GM12878 (cell line): ENCODE data around the gene SNX8. TPM values are rescaled to one million over a fixed set of nuclear protein-coding genes. Genes with fewer than 3 reads are reported as not detected.

Source experiments
- ATF3 ChIP-seq: IDR thresholded peaks from 2 replicates; pipeline ENCODE4 v1.6.1; 2011; ENCODE audit warnings: low read depth, mild to moderate bottlenecking, low read length, moderate library complexity, borderline replicate concordance; ENCODE audit errors: extremely low read depth
- ATF7 ChIP-seq: fragments of 450-650 bp; IDR thresholded peaks from 2 replicates; pipeline ENCODE4 v1.6.1; 2016; ENCODE audit warnings: low read depth, mild to moderate bottlenecking
- BHLHE40 ChIP-seq, 2 experiments: fragments of 450-650 bp in 1 of 2; IDR thresholded peaks; 2 replicates each; pipeline ENCODE4 v1.6.1; 2011 to 2017; ENCODE audit warnings: low read depth in 2 of 2, borderline replicate concordance in 1 of 2, improper control_type of control experiment in 1 of 2, low read length in 1 of 2, mild to moderate bottlenecking in 1 of 2
- E2F4 ChIP-seq: IDR thresholded peaks from 2 replicates; pipeline ENCODE4 v1.6.1; 2012; ENCODE audit warnings: low read depth, low read length, improper control_type of control experiment
- KDM1A ChIP-seq: fragments of 200-600 bp; sonication (generic); IDR thresholded peaks from 2 replicates; pipeline ENCODE4 v1.6.1; 2016; ENCODE audit warnings: borderline replicate concordance
- MTA2 ChIP-seq: fragments of 450-650 bp; IDR thresholded peaks from 2 replicates; pipeline ENCODE4 v1.6.1; 2016; ENCODE audit warnings: low read depth, mild to moderate bottlenecking, moderate library complexity
- MYC ChIP-seq: IDR thresholded peaks from 2 replicates; pipeline ENCODE4 v1.6.1; 2011; ENCODE audit warnings: mild to moderate bottlenecking, low read length, moderate library complexity, inconsistent platforms; ENCODE audit not compliant: insufficient read depth, insufficient replicate concordance, insufficient read length, severe bottlenecking
- NBN ChIP-seq: fragments of 450-650 bp; IDR thresholded peaks from 2 replicates; pipeline ENCODE4 v1.6.1; 2016
- NFXL1 ChIP-seq: fragments of 450-650 bp; IDR thresholded peaks from 2 replicates; pipeline ENCODE4 v1.6.1; 2017; ENCODE audit warnings: antibody characterized with exemption, mild to moderate bottlenecking, borderline replicate concordance
- NFYB ChIP-seq: IDR thresholded peaks from 2 replicates; pipeline ENCODE4 v1.6.1; 2011; ENCODE audit warnings: low read depth, mild to moderate bottlenecking, low read length, improper control_type of control experiment, moderate library complexity; ENCODE audit not compliant: insufficient read depth
- NR2C2 ChIP-seq: IDR thresholded peaks from 2 replicates; pipeline ENCODE4 v1.6.1; 2011; ENCODE audit warnings: borderline replicate concordance, low read depth; ENCODE audit not compliant: control insufficient read depth, insufficient read length
- RFX5 ChIP-seq: IDR thresholded peaks from 2 replicates; pipeline ENCODE4 v1.6.1; 2011; ENCODE audit warnings: low read depth, low read length, improper control_type of control experiment
- SMARCA5 ChIP-seq: fragments of 450-650 bp; IDR thresholded peaks from 2 replicates; pipeline ENCODE4 v1.6.1; 2017; ENCODE audit warnings: mild to moderate bottlenecking
- SMC3 ChIP-seq: IDR thresholded peaks from 2 replicates; pipeline ENCODE4 v1.6.1; 2011; ENCODE audit warnings: low read length, improper control_type of control experiment, borderline replicate concordance
- SRF ChIP-seq, 2 experiments: IDR thresholded peaks; 2 replicates each; pipeline ENCODE4 v1.6.1; 2011; ENCODE audit warnings: low read depth in 2 of 2, low read length in 2 of 2, mild to moderate bottlenecking in 1 of 2, moderate library complexity in 1 of 2
- STAT3 ChIP-seq: IDR thresholded peaks from 2 replicates; pipeline ENCODE4 v1.6.1; 2011; ENCODE audit warnings: low read depth, low read length, improper control_type of control experiment
- TBL1XR1 ChIP-seq: IDR thresholded peaks from 2 replicates; pipeline ENCODE4 v1.6.1; 2012; ENCODE audit warnings: low read depth, low read length, improper control_type of control experiment
- ZNF207 ChIP-seq: fragments of 450-650 bp; IDR thresholded peaks from 2 replicates; pipeline ENCODE4 v1.6.1; 2014; ENCODE audit warnings: antibody characterized with exemption, mild to moderate bottlenecking, borderline replicate concordance
- polyA plus RNA-seq, 11 experiments: library from polyadenylated mRNA; depleted of rRNA in 4 of 11; unstranded in 6 of 11; stranded (reverse) in 5 of 11; fragments of >200 nt; fragmentation: Nextera tagmentation in 4 of 11; fragmentation: Illumina TruSeq in 1 of 11; extraction: Ambion mirVana in 4 of 11; extraction: Trizol in 1 of 11; gene quantifications; 1 replicate in 1 of 11; 2 replicates in 10 of 11; pipeline versions ENCODE4 v1.2.1 to v1.2.3, GENCODE V29; 2011 to 2016; ENCODE audit warnings: inconsistent platforms in 2 of 11, missing spikeins in 2 of 11, low read depth in 1 of 11
- total RNA-seq, 4 experiments: library from RNA; depleted of rRNA in 3 of 4; stranded (reverse); fragments of >200 nt in 3 of 4; fragmentation: Illumina TruSeq in 1 of 4; extraction: Trizol in 1 of 4; gene quantifications; 2 replicates each; pipeline versions ENCODE4 v1.2.1 to v1.2.3, GENCODE V29; 2013 to 2021
- TF ChIP-seq, protein P1 (sequence below): fragments of 150-350 bp; IDR thresholded peaks from 2 replicates; pipeline ENCODE4 v1.6.1; 2014; ENCODE audit warnings: mild to moderate bottlenecking, low read depth, low read length
- TF ChIP-seq, protein P2 (sequence below): fragments of 450-650 bp; conservative IDR thresholded peaks from 2 replicates; pipeline ENCODE4 v1.6.1; 2017; ENCODE audit warnings: mild to moderate bottlenecking, moderate library complexity
- TF ChIP-seq, protein P3 (sequence below): fragments of 450-650 bp; IDR thresholded peaks from 2 replicates; pipeline ENCODE4 v1.6.1; 2017; ENCODE audit warnings: mild to moderate bottlenecking, low read depth, inconsistent platforms; ENCODE audit not compliant: poor library complexity, severe bottlenecking

Gene SNX8
- total and polyA plus RNA-seq, 10 of the 15 experiments (the other 5 are each of a cell fraction or from before 2014, with no cell fraction given): 6.4 to 210 (median 97.6) TPM

DNA sequence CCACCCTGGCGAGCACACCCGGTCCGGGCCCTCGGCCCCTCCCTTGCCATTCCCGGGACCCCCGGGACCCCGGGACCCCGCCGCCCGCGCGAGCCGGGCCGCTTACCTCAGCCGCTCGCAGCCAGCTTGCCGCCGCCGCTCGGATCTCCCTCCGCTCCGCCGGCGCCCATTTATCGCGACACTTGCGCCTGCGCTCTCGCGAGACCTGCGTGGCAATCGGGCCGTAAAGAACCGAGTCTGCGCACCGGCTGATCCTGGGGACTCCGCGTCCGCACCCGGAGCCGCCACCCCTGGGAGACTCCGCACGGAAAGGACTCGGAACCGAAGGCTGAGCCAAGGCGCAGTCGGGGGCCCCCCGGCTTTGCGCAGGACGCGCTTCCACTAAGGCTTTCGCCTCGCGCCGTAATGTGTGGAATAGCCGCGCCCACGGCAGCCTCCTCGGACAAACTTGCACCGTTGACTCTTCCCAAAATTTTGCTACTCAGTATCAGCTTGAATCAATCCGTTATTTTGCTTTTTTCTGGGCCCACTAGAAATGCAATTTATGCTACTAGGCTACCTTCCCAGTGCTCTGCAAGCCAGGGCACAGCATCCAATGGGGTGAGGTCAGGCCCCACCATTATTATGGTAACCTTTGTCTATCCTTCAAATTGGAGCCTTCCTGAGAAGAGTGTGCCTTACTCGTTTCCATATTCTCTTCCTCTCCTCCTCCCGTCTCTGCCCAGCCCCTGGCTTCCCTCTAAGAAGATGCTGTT, 81.3 kb downstream of the SNX8 start, which contains the start of gene MAD1L1 (continued):
- TF ChIP-seq ATF7 (no peak), NBN (peak; percentile 76), RFX5 (no peak), ATF3 (no peak), BHLHE40 (IDR thresholded peaks at IDR 0.05; ENCODE audit: borderline replicate concordance in 1 of 2, low read depth in 2 of 2, low read length in 1 of 2) (no peak), SRF (IDR thresholded peaks at IDR 0.05; ENCODE audit: low read depth in 2 of 2, low read length in 2 of 2) (peak in 1 of 2 experiments; percentile 22; a peak in 1 of 4 replicates), KDM1A (no peak), SMARCA5 (peak; percentile 56; the same call in 1 of the 2 replicates), E2F4 (no peak; the same call in 1 of the 2 replicates), NFYB (no peak), NR2C2 (no peak), SMC3 (no peak), STAT3 (no peak), NFXL1 (no peak), ZNF207 (peak; percentile 90; the same call in 1 of the 2 replicates), MTA2 (no peak), TBL1XR1 (no peak), MYC (no peak)
- TF ChIP-seq, protein P1, sequence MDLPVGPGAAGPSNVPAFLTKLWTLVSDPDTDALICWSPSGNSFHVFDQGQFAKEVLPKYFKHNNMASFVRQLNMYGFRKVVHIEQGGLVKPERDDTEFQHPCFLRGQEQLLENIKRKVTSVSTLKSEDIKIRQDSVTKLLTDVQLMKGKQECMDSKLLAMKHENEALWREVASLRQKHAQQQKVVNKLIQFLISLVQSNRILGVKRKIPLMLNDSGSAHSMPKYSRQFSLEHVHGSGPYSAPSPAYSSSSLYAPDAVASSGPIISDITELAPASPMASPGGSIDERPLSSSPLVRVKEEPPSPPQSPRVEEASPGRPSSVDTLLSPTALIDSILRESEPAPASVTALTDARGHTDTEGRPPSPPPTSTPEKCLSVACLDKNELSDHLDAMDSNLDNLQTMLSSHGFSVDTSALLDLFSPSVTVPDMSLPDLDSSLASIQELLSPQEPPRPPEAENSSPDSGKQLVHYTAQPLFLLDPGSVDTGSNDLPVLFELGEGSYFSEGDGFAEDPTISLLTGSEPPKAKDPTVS: no peak
- TF ChIP-seq, protein P2, sequence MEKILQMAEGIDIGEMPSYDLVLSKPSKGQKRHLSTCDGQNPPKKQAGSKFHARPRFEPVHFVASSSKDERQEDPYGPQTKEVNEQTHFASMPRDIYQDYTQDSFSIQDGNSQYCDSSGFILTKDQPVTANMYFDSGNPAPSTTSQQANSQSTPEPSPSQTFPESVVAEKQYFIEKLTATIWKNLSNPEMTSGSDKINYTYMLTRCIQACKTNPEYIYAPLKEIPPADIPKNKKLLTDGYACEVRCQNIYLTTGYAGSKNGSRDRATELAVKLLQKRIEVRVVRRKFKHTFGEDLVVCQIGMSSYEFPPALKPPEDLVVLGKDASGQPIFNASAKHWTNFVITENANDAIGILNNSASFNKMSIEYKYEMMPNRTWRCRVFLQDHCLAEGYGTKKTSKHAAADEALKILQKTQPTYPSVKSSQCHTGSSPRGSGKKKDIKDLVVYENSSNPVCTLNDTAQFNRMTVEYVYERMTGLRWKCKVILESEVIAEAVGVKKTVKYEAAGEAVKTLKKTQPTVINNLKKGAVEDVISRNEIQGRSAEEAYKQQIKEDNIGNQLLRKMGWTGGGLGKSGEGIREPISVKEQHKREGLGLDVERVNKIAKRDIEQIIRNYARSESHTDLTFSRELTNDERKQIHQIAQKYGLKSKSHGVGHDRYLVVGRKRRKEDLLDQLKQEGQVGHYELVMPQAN: peak; percentile 75
- TF ChIP-seq, protein P3, sequence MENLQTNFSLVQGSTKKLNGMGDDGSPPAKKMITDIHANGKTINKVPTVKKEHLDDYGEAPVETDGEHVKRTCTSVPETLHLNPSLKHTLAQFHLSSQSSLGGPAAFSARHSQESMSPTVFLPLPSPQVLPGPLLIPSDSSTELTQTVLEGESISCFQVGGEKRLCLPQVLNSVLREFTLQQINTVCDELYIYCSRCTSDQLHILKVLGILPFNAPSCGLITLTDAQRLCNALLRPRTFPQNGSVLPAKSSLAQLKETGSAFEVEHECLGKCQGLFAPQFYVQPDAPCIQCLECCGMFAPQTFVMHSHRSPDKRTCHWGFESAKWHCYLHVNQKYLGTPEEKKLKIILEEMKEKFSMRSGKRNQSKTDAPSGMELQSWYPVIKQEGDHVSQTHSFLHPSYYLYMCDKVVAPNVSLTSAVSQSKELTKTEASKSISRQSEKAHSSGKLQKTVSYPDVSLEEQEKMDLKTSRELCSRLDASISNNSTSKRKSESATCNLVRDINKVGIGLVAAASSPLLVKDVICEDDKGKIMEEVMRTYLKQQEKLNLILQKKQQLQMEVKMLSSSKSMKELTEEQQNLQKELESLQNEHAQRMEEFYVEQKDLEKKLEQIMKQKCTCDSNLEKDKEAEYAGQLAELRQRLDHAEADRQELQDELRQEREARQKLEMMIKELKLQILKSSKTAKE: no peak
